ENCODE data around the gene DACT2.

Gene DACT2

DNA sequence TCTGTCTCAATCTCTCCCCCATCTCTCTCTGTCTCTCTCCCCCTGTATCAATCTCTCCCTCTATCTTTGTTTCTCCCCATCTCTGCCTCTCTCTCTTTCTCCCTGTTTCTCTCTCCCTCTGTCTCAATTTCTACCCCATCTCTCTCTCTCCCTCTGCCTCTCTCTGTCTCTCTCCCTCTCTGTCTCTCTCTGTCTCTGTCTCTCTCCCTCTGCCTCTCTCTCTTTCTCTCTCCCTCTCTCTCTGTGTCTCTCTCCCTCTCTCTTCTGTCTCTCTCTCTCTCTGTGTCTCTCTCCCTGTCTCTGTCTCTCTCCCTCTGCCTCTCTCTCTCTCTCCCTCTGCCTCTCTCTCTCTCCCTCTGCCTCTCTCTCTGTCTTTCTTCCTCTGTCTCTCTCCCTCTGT, 62.6 kb downstream of the DACT2 start:
- Histone ChIP-seq H3K4me2 (ENCODE audit: low read length) (no peak overlapping the region), H3K9ac (ENCODE audit: low read length) (no peak overlapping the region), H2AK5ac (ENCODE audit: low read length) (no peak overlapping the region), H3K79me2 (ENCODE audit: control insufficient read depth, insufficient read depth, low read length) (no peaks in the 10 kb centered on the region), H2BK120ac (ENCODE audit: low read depth, low read length) (no peak overlapping the region), H3K27me3 (ENCODE audit: insufficient read depth, low read length, poor library complexity) (no peaks in the 10 kb centered on the region), H3K79me1 (ENCODE audit: low read length) (no peaks in the 10 kb centered on the region), H3K56ac (ENCODE audit: low read length) (no peak overlapping the region), H4K8ac (ENCODE audit: low read depth, low read length) (no peak overlapping the region), H3K23ac (ENCODE audit: low read length) (no peak overlapping the region), H3K4ac (ENCODE audit: low read depth, low read length) (no peak overlapping the region), H3K36me3 (ENCODE audit: control insufficient read depth, insufficient read depth, low read length) (no peaks in the 10 kb centered on the region), H2BK5ac (ENCODE audit: low read length) (no peak overlapping the region), H4K5ac (ENCODE audit: low read length) (no peak overlapping the region), H3K4me3 (ENCODE audit: low read length) (no peak overlapping the region), H3K4me1 (ENCODE audit: control insufficient read depth, low read depth, low read length) (no peaks in the 10 kb centered on the region), H3K27ac (ENCODE audit: low read depth, low read length) (no peak overlapping the region), H2BK15ac (replicated peaks; ENCODE audit: low read depth) (no peak overlapping the region), H3K18ac (ENCODE audit: low read length) (no peak overlapping the region)
- DNase-seq, result no peak

Data from mesendoderm (in vitro differentiated cells).